Thyroid gland (tissue), 4 donors: ENCODE measurements around the gene COL3A1.

Experiments
- POLR2A ChIP-seq, 2 donors: fragments of 450-650 bp; IDR thresholded peaks; one replicate each; pipeline ENCODE4 v1.6.1; 2017; ENCODE audit warnings: antibody characterized with exemption in 2 of 2, mild to moderate bottlenecking in 2 of 2, moderate library complexity in 1 of 2
- TF ChIP-seq, protein P1 (sequence below), 6 experiments: fragments of 200-600 bp in 3 of 6; fragments of 450-650 bp in 3 of 6; sonication (generic) in 3 of 6; IDR thresholded peaks; one replicate each; pipeline ENCODE4 v1.5.1; 2016 to 2019; ENCODE audit warnings: antibody characterized with exemption in 6 of 6, mild to moderate bottlenecking in 2 of 6, inconsistent platforms in 1 of 6, moderate library complexity in 1 of 6

DNA sequence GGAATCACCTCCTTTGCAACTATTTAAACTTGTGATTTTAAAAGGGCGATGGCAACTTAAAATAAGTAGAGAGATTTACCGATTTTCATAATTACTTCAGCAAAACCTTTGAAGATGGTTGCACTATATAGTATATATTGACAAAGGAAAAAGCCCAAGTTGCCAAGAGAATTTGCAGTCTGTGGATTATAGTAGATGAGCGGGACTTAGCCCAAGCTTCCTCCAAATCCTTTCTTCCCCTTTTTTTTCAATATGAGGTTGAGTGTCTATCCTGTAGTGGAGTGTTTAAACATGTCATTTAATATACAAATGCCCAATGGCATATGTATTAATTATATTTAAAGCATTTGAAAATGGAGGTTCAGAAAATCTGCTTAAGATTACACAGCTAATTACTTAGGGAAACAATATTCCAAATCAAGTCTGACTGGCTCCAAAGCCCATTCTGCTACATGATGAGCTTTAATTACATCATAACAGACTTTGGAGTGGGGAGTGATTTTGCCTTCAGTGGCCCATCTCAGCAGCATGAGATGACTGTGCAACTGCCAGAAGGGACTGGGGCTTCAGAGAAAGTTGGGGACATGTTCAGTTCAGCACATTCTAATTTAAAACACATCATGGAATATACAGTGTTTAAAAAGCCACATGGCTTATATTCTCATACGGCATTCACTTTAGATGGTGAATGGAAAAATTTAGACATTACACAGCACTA, 73.2 kb downstream of the COL3A1 start:
- TF ChIP-seq, protein P1, sequence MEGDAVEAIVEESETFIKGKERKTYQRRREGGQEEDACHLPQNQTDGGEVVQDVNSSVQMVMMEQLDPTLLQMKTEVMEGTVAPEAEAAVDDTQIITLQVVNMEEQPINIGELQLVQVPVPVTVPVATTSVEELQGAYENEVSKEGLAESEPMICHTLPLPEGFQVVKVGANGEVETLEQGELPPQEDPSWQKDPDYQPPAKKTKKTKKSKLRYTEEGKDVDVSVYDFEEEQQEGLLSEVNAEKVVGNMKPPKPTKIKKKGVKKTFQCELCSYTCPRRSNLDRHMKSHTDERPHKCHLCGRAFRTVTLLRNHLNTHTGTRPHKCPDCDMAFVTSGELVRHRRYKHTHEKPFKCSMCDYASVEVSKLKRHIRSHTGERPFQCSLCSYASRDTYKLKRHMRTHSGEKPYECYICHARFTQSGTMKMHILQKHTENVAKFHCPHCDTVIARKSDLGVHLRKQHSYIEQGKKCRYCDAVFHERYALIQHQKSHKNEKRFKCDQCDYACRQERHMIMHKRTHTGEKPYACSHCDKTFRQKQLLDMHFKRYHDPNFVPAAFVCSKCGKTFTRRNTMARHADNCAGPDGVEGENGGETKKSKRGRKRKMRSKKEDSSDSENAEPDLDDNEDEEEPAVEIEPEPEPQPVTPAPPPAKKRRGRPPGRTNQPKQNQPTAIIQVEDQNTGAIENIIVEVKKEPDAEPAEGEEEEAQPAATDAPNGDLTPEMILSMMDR (IDR thresholded peaks at IDR 0.05) = no peak
- TF ChIP-seq POLR2A (IDR thresholded peaks at IDR 0.05) = no peak
